Measurements from ENCODE around the gene AIP. TPM values are rescaled to one million over a fixed set of nuclear protein-coding genes. Genes with fewer than 3 reads are reported as not detected.

AIP gene
- total and polyA plus RNA-seq, 10 donors: 72.2 to 146 (median 92.6) TPM

- Histone ChIP-seq H3K4me3 (no peak overlapping the region), H3K27me3 (replicated peaks in 1 of 7) (peaks cover 0 to 30% (median 0%) of the 10 kb centered on the region in 7 donors), H3K27ac (no peak overlapping the region), H3K36me3 (no peaks in the 10 kb centered on the region), H3K9me3 (no peaks in the 10 kb centered on the region), H3K4me1 (no peaks in the 10 kb centered on the region)
- 94 to 98% (median 95%) methylated on average over 6 to 9 of the region's 9 CpGs for WGBS, 5 donors
- peak; percentile 62 for DNase-seq
- no peak for TF ChIP-seq POLR2AphosphoS5 (IDR thresholded peaks at IDR 0.05)
- TF ChIP-seq, protein P1, sequence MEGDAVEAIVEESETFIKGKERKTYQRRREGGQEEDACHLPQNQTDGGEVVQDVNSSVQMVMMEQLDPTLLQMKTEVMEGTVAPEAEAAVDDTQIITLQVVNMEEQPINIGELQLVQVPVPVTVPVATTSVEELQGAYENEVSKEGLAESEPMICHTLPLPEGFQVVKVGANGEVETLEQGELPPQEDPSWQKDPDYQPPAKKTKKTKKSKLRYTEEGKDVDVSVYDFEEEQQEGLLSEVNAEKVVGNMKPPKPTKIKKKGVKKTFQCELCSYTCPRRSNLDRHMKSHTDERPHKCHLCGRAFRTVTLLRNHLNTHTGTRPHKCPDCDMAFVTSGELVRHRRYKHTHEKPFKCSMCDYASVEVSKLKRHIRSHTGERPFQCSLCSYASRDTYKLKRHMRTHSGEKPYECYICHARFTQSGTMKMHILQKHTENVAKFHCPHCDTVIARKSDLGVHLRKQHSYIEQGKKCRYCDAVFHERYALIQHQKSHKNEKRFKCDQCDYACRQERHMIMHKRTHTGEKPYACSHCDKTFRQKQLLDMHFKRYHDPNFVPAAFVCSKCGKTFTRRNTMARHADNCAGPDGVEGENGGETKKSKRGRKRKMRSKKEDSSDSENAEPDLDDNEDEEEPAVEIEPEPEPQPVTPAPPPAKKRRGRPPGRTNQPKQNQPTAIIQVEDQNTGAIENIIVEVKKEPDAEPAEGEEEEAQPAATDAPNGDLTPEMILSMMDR (IDR thresholded peaks at IDR 0.05 in 8 of 11, conservative IDR thresholded peaks at IDR 0.05 in 3 of 11): no peak
- no peak for TF ChIP-seq POLR2A (IDR thresholded peaks at IDR 0.05)
- intact Hi-C loops (cut with DNase I; ENCODE audit: low total_unique reads): no loop called here
Observed at GRCh38 chr11:67516806-67517205, 34.0 kb downstream of the AIP start.

DNA sequence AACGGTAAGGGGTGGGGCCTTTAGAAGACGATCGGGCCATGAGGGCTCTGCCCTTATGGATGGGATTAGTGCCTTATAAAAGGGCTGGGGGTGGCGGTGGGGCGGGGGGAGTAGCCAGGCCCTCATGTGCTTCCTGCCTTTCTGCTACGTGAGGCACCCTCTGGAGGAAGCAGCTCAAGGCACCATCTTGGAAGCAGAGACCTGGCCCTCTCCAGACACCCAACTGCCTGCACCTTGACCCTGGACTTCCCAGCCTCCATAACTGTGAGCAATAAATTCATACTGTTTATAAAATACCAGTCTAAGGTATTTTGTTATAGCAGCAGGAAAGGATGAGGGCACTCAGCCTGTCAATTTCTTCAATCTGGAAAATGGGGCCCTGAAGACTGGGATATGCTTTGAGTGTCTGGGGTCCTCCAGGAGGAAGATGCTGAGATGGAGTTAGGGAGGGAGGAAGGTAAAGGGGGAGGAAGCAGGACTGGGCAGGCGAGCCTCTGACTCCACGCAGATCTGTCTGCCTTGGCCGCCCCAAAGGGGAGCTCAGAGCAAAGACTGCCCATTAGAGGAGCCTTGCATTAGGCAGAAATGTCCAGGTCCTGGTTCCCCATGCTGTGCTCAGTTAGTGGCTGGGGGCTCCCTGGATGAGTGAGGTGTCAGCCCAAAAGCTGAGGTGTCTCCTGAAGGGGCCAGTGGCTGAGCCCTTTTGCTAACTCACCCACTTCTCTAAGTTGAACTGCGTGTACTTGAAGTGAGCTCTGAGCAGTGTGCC, 35.1 kb downstream of the AIP start:
- peaks cover 0 to 22% (median 0%) of the 10 kb centered on the region in 7 donors for H3K27me3 ChIP-seq (replicated peaks in 1 of 7)
- H3K36me3 ChIP-seq: no peaks in the 10 kb centered on the region
- no peak for TF ChIP-seq POLR2A (IDR thresholded peaks at IDR 0.05)
- TF ChIP-seq, protein P1 (IDR thresholded peaks at IDR 0.05 in 8 of 11, conservative IDR thresholded peaks at IDR 0.05 in 3 of 11): no peak
- TF ChIP-seq POLR2AphosphoS5 (IDR thresholded peaks at IDR 0.05): no peak
- H3K4me3 ChIP-seq: no peak overlapping the region
- DNase-seq: peak; percentile 44
- H3K27ac ChIP-seq: no peak overlapping the region
- H3K4me1 ChIP-seq: no peaks in the 10 kb centered on the region
- no peaks in the 10 kb centered on the region for H3K9me3 ChIP-seq
- 81 to 86% (median 86%) methylated on average over 10 of the region's 10 CpGs for WGBS, 5 donors
- intact Hi-C loops (cut with DNase I; ENCODE audit: low total_unique reads): no loop called here

- no peak for TF ChIP-seq POLR2A (IDR thresholded peaks at IDR 0.05)
- TF ChIP-seq, protein P1 (IDR thresholded peaks at IDR 0.05 in 8 of 11, conservative IDR thresholded peaks at IDR 0.05 in 3 of 11): no peak
- TF ChIP-seq POLR2AphosphoS5 (IDR thresholded peaks at IDR 0.05): no peak
- intact Hi-C loops (cut with DNase I; ENCODE audit: low total_unique reads): no loop called here
- WGBS, 5 donors: 87 to 94% (median 93%) methylated on average over 20 to 32 of the region's 32 CpGs
- no peak overlapping the region for H3K27ac ChIP-seq
- peak; percentile 39 for DNase-seq
- H3K4me1 ChIP-seq: no peaks in the 10 kb centered on the region
- H3K27me3 ChIP-seq (replicated peaks in 1 of 7): peaks cover 0 to 22% (median 0%) of the 10 kb centered on the region in 7 donors
- H3K36me3 ChIP-seq: no peaks in the 10 kb centered on the region
- H3K9me3 ChIP-seq: no peaks in the 10 kb centered on the region
- no peak overlapping the region for H3K4me3 ChIP-seq
Observed at GRCh38 chr11:67519726-67520125, 36.9 kb downstream of the AIP start.

Data from spleen (tissue), 11 donors.